ENCODE measurements around the gene PSENEN.

DNA sequence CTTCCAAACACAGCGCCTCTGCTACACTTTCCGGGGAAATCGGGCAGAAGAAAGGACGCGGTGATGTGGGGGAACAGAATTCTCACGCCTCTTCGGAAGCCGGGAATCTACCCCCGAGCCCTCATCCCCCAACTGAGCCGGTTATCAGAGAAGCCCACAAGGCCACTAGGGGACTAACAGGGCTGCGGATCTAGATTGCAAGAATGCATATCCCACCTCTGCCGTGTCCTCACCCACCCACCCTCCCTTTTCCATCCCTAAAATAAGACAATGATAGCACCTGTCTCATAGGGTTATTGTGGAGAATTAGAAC, 4.3 kb upstream of the PSENEN start:
- TF ChIP-seq EZH2 (IDR thresholded peaks at IDR 0.05; ENCODE audit: borderline replicate concordance) (no peak), EZH2phosphoT487 (IDR thresholded peaks at IDR 0.05; ENCODE audit: low read depth, severe bottlenecking, unreplicated experiment) (no peak)
- TF ChIP-seq, protein P1, sequence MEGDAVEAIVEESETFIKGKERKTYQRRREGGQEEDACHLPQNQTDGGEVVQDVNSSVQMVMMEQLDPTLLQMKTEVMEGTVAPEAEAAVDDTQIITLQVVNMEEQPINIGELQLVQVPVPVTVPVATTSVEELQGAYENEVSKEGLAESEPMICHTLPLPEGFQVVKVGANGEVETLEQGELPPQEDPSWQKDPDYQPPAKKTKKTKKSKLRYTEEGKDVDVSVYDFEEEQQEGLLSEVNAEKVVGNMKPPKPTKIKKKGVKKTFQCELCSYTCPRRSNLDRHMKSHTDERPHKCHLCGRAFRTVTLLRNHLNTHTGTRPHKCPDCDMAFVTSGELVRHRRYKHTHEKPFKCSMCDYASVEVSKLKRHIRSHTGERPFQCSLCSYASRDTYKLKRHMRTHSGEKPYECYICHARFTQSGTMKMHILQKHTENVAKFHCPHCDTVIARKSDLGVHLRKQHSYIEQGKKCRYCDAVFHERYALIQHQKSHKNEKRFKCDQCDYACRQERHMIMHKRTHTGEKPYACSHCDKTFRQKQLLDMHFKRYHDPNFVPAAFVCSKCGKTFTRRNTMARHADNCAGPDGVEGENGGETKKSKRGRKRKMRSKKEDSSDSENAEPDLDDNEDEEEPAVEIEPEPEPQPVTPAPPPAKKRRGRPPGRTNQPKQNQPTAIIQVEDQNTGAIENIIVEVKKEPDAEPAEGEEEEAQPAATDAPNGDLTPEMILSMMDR (IDR thresholded peaks at IDR 0.05; ENCODE audit: poor library complexity): no peak
